CD4-positive, alpha-beta T cell treated with Interleukin-17A for 1 hour (primary cell): Measurements from ENCODE around the gene STEEP1.
"Not testable (repeated sequence)": the region's sequence is repeated elsewhere in the genome, so short reads cannot be mapped to it uniquely, and the experiment has no call there.

Experiments
- DNase-seq: peaks from one replicate; pipeline ENCODE4 v3.0.0-alpha.2; 2020

STEEP1 gene

DNA sequence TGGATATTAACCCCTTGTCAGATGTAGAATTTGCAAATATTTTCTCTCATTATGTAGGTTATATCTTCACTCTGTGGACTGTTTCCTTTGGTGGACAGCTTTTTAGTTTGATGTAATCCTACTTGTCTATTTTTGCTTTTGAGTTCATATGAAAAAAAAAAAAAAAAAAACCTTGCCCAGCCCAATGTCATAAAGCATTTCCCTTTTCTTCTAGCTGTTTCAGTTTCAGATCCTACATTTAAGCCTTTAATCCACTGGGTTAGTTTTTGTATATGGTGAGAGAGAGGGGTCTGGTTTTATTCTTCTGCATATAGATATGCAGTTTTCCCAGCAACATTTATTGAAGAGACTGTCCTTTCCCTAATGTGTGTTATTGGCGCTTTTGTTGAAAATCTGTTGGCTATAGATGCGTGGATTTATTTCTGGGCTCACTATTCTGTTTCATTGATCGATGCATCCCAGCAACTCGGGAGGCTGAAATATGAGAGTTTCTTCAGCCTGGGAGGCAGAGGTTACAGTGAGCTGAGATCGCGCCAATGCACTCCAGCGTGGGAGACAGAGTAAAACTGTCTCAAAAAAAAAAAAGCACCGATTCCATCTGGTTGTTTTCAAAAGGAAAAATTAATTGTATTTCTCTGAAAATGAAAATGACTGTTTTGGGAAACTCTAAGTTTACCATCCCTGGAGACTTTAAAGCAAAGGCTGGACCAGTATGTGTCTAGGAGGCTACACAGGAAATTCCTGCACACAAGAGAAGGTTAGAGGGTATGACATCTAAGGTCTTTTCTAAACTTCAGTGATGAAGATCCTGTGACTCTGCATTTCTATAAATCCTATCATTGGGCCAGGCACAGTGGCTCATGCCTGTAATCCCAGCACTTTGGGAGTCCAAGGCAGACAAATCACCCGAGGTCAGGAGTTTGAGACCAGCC lies 35.6 kb downstream of the STEEP1 start:
- no peak for DNase-seq

GRCh38 chrX:119523664-119524184 lies 41.5 kb downstream of the STEEP1 start:
- no peak for DNase-seq

- no peak for DNase-seq
Observed at GRCh38 chrX:119521246-119521645, 44.0 kb downstream of the STEEP1 start.

DNA sequence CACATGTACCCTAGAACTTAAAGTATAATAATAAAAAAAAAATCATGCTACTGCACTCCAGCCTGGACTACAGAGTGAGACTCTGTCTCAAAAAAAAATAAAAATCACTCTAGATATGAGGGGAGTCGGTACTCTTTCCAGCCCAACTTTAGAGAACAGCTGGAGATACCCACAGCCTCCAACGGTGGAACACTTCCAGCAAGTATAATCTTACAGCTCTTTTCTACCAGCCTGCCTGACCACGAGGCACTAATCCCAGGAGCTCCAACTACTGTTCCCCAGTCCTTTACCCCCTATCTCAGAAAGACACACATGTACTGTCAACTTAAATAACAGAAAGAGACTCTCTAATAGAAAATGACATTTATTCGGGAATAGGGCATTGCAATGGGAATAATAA lies 46.8 kb downstream of the STEEP1 start:
- no peak for DNase-seq

DNA sequence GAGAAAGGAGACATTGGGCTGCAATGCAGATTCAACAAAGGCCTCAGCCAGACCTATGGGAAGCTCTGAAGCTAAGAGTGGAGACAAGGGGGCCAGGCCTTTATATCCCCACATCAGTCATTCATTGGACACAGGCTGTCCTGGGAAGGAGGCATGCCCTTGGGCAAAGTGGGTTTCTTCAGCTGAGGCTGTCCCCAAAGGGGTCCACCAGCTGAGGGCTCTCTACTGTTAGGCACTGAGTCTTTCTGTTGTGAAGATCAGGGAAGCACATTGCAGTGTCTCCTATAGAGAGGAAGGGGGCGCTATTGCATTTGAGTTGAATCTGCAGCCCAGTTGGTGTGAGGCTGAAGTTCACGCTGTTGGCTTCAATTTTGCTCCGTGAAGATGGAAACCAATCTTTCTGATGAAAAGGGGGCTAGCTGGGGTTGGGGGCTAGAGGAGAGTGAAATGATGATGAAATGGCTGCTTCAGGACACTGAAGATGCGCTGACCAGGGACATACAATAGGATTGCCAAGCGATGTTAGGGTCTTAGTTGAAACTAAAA lies 49.0 kb downstream of the STEEP1 start:
- peak; percentile 74 for DNase-seq

- peak; percentile 18 for DNase-seq
Observed at GRCh38 chrX:119512146-119512800, 52.9 kb downstream of the STEEP1 start.

- no peak for DNase-seq
Observed at GRCh38 chrX:119507206-119507605, 58.0 kb downstream of the STEEP1 start.

DNA sequence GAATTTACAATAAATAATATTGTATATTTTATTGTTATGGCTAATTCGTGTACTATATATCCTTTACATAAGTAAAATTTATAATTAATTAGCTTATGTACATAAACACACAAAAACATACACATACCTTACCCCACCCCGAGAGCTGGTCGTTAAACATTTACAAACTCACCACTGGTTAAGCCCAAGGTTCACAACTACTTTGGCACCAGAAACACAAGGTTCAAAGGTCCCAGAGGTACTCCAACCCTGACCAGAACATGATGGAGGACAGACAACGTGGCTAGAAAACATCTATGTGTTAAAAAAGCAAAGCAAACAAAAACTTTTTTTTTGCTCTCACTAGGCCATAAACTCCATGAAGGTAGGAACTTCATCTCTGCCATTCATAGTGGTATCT lies 59.3 kb downstream of the STEEP1 start:
- DNase-seq = no peak

DNA sequence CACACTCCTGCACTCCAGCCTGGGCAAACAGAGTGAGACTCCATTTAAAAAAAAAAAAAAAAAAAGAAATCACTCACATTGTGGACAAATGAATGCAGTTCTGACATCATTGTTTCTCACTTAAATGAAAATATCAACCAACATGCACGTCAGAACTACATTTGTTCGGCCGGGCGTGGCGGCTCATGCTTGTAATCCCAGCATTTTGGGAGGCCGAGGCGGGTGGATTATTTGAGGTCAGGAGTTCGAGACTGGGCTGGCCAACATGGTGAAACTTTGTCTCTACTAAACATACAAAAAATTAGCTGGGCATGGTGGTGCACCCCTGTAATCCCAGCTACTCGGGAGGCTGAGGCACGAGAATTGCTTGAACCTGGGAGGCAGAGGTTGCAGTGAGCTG lies 60.1 kb downstream of the STEEP1 start:
- DNase-seq = not testable (repeated sequence)

DNA sequence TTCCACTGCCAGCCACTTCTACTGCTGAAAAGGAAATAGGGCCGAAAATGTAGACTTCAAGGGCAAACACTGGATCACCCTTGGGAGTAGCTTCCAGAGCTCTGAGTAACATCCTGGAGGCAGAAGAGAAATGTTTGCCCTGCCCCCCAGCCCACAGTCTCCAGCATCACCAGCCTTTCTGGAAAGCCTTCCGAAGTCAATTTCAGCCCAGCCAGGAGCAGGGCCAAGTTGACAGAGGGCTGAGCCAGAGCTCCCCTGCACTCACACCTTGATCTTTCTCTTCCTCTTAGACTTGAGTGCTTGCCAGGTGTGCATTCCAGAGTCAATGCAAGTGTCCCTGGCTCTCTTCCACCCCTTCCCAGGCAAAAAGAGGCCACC lies 61.7 kb downstream of the STEEP1 start:
- DNase-seq = no peak

DNA sequence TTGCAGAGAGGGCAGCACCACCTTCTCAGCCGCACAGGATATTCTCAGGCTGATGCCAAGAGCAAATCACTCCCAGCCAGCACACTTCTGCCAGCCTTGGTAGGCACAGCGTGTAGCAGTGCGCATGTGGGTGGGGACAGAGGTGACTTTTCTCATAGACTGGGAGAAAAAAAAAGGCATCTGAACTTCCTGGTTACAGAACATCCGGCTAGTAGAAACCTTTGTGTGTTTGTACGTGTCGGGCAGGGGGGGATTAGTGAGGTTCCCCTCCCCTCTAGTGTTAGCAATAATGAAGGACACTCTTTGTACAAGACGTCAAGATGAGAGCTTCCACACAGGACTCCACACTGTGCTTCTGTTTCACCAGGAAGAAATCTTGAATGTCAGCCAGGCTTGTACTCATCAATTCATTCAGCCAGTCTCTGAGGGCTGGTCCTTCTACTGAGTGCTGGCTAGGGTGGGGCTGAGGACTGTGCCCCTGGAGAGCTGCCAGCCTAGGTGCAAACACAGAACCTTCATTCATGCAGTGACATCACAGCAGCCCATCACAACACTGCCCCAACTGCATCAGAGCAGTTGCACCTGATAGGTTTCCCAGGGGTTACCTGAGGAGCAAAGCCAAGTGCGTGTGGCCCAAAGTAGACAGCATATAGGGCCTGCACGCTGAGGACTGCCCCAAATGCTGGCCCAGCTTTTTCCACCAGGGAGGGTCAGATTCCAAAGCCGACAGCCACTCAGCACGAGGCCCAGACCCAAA lies 62.3 kb downstream of the STEEP1 start:
- peak; percentile 56 for DNase-seq

GRCh38 chrX:119501511-119502148 lies 63.6 kb downstream of the STEEP1 start:
- DNase-seq = no peak

DNA sequence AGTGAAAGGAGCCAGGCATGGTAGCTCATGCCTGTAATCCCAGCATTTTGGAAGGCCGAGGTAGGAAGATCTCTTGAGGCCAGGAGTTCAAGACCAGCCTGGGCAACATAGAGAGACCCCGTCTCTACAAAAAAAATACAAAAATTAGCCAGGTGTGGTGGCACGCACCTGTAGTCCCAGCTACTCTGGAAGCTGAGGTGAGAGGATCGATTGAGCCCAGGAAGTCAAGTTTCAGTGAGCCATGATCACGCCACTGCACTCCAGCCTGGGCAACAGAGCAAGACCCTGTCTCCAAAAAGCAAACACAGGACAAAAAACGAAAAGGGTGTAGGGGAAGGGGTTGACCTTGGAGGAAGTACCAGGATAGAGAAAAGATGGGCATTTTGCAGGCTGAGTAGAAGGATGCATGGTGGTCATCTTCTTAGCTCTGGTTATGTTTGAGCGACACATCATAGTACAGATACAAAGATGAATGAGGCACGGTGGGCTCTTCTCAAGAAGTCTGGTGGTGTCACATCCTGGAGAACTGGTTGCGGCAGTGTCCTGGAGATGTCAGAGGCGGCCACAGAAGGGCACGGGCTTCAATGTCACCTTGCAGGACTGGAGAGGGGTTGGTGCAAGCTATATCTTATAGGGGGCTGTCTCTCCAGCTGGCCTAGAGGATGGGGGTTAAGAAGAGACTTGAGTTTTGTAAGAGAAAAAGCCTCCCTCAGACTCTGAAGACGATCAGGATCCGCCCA lies 65.0 kb downstream of the STEEP1 start:
- DNase-seq = no peak

DNA sequence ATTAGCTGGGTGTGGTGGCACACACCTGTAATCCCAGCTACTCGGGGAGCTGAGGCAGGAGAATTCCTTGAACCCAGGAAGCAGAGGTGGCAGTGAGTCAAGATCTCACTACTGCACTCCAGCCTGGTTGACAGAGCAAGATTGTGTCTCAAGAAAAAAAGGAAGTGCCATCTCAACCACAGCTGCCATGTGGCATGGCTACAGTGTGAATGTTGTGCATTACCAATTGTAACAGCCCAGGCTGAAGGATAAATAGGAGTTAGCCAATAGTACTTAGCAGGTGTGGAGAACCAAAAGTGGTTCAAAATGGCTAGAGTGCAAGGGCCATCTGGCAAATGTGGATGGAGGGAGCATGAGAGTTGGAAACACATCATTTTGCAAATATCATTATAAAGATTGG lies 68.0 kb downstream of the STEEP1 start:
- DNase-seq = no peak

GRCh38 chrX:119495734-119496726 lies 69.2 kb downstream of the STEEP1 start:
- DNase-seq = no peak

DNA sequence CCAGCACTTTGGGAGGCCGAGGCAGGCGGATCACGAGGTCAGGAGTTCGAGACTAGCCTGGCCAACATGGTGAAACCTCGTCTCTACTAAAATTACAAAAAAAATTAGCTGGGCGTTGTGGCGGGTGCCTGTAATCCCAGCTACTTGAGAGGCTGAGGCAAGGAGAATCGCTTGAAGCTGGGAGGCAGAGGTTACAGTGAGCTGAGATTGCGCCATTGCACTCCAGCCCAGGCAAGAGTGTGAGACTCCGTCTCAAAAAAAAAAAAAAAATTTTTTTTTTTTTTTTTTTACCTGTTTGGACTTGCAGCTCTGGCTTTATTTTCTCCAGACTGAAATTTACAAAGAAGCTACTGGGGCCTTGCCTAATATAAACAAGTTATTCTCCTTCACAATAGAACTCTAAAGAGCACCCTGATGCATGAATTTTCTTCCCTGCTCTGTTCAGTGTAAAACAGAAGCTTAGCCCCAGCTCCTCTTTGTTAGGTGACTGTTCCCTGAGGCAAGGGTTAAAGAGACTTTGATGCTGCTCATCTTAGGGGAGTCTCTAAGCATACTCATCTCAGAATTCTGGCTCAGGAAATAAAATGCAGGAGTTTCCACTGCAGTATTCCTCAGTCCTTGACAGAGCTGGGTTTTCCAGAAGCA lies 71.2 kb downstream of the STEEP1 start:
- not testable (repeated sequence) for DNase-seq

GRCh38 chrX:119492463-119492862 lies 72.7 kb downstream of the STEEP1 start:
- no peak for DNase-seq

- no peak for DNase-seq
Observed at GRCh38 chrX:119489212-119490074, 75.8 kb downstream of the STEEP1 start.

DNA sequence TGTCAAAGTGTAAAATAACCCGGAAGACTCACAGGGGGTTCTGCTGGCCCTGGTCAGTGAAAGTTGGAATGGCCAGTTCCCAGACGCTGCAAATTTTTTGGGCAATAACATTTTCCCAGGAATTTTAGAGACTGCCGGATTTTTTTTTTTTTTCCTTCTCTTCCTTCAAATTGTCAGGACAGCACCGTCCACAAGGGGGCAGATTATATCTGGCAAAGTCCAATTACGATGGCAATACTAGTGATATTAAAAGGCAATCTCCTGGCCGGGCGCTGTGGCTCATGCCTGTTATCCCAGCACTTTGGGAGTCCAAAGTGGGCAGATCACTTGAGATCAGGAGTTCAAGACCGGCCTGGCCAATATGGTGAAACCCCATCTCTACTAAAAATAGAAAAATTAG lies 76.5 kb downstream of the STEEP1 start:
- peak; percentile 47 for DNase-seq
